Activated CD4-positive, alpha-beta T cell treated with anti-CD3 and anti-CD28 coated beads, Interleukin-2, amount 10 ng/mL, durations not matched to agents 24 days and 14 days (primary cell): ENCODE results near the gene OTOP3. TPM values are rescaled to one million over a fixed set of nuclear protein-coding genes. Genes with fewer than 3 reads are reported as not detected.

Experiments used
- DNase-seq: peaks from one replicate; pipeline ENCODE4 v3.0.0; 2022
- H3K27ac Mint-ChIP-seq: one replicate; pipeline ENCODE4 v1.8.0; 2022; ENCODE audit warnings: mild to moderate bottlenecking, mixed read lengths
- H3K27me3 Mint-ChIP-seq: one replicate; pipeline ENCODE4 v1.8.0; 2022; ENCODE audit warnings: mixed read lengths
- H3K36me3 Mint-ChIP-seq: one replicate; pipeline ENCODE4 v1.8.0; 2022; ENCODE audit warnings: low read depth, mild to moderate bottlenecking, mixed read lengths
- H3K4me1 Mint-ChIP-seq: one replicate; pipeline ENCODE4 v1.8.0; 2021; ENCODE audit warnings: mixed read lengths
- H3K4me3 Mint-ChIP-seq: one replicate; pipeline ENCODE4 v1.8.0; 2022; ENCODE audit warnings: mild to moderate bottlenecking, moderate library complexity, mixed read lengths
- H3K9me3 Mint-ChIP-seq: one replicate; pipeline ENCODE4 v1.8.0; 2021; ENCODE audit warnings: mixed read lengths
- intact Hi-C: fragments of 100-400 bp; cut with micrococcal nuclease; formaldehyde crosslinking; loops from one replicate; pipeline ENCODE4 v1.15.1; 2023
- total RNA-seq: library from RNA; stranded (reverse); gene quantifications from 2 replicates; pipeline ENCODE4 v1.2.3, GENCODE V29; 2022

Gene OTOP3
- total RNA-seq, 1 donor from 2014 or later = not detected

DNA sequence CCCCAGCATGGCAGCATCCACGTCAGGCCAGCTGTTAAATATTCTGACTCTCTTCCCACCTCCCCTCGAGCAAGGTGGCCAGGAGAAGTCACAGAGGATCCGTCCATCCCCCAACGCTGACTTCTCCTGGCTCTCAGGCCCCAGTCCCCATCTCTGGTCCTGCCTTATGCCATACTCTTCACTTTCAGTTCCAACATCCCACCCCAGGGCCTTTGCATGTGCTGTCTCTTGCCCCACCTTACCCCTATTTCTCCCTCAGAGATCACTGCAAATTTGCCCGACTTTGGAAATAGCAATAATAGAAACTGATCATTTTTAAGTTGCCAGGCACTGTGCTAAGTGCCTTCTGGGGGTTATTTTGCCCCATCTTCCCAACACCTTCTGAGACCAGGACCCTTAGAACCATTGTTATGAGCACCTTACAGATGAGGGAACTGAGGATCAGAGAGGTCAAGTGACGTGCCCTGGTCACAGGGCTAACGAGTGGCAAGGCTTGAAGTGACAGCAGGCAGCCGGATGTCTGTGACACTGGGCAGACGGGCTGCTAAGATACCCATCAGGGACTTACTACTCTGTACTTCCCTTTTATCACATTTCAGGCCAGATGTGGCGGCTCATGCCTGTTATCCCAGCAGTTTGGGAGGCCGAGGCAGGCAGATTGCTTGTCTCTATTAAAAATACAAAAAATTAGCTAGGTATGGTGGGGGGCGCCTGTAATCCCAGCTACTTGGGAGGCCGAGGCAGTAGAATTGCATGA is 19.1 kb downstream of the OTOP3 start:
- intact Hi-C loops = no loop called here
- peaks cover 10% of the 10 kb centered on the region for H3K27me3 Mint-ChIP-seq
- no peaks in the 10 kb centered on the region for H3K36me3 Mint-ChIP-seq
- H3K9me3 Mint-ChIP-seq = no peaks in the 10 kb centered on the region
- DNase-seq = no peak
- H3K4me1 Mint-ChIP-seq = no peaks in the 10 kb centered on the region
- H3K27ac Mint-ChIP-seq = no peak overlapping the region
- H3K4me3 Mint-ChIP-seq = no peak overlapping the region

DNA sequence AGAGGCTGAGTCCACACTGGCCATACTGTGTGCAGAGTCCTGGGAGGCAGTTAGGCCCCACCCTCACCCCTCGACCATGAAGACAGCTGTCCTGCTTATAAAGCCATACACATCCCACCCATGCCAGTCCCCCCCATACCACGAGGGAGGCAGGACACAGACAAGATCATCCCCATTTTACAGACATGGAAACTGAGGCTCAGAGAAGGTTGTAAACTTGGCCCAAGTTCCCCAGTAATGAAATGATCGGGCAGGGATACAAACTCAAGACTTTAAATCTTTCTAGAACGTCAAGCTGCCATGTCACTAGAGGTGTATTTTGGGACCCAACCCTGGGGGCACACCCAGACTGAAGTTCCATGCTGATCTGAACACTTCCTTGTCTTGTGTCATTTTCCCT is 20.4 kb downstream of the OTOP3 start:
- H3K27me3 Mint-ChIP-seq = peaks cover 16% of the 10 kb centered on the region
- H3K4me3 Mint-ChIP-seq = no peak overlapping the region
- no peaks in the 10 kb centered on the region for H3K36me3 Mint-ChIP-seq
- no peaks in the 10 kb centered on the region for H3K9me3 Mint-ChIP-seq
- peaks cover 4% of the 10 kb centered on the region for H3K4me1 Mint-ChIP-seq
- no peak for DNase-seq
- H3K27ac Mint-ChIP-seq = no peak overlapping the region
- intact Hi-C loops = no loop called here

DNA sequence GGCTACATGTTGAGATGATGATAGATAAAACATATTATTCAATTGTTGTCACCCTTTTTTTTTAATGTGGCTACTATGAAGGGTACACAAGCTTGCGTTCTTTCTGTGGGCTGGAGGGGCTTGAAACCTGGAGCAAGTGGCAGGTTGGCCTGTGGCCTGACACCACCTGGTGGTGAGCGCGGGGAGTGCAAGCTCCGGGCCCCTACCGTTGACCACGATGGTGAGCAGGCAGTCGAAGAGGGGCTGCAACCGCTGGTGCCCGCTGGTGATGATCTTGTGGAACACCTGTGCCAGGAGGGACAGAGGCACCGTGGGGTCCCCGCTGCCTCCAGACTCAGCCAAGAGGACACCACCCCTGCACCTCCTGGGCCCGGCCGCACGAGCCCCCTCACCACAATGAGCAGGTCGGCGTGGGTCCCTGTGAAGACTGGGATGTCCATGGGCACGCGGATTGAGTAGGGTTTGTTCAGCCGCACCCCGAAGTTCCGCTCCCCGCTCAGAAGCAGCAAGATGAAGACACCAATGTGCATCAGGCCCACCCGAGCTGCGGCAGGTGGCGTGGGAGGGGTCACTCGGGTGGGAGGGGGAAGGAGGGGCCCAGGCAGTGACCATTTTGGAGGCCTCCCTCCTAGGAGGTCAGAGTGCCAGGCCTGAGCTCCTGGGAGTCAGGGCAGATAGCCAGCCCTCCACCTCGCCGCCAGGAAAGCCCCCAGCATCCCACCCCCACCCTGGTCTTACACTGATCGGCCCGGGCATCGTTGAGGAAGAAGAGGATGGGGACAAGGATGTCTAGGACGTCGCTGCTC is 22.4 kb downstream of the OTOP3 start:
- peak; percentile 95 for DNase-seq
- Mint-ChIP-seq H3K9me3 (no peaks in the 10 kb centered on the region), H3K36me3 (no peaks in the 10 kb centered on the region), H3K4me1 (peaks cover 8% of the 10 kb centered on the region), H3K27ac (no peak overlapping the region), H3K4me3 (no peak overlapping the region), H3K27me3 (peaks cover 16% of the 10 kb centered on the region)
- intact Hi-C loops = no loop called here

DNA sequence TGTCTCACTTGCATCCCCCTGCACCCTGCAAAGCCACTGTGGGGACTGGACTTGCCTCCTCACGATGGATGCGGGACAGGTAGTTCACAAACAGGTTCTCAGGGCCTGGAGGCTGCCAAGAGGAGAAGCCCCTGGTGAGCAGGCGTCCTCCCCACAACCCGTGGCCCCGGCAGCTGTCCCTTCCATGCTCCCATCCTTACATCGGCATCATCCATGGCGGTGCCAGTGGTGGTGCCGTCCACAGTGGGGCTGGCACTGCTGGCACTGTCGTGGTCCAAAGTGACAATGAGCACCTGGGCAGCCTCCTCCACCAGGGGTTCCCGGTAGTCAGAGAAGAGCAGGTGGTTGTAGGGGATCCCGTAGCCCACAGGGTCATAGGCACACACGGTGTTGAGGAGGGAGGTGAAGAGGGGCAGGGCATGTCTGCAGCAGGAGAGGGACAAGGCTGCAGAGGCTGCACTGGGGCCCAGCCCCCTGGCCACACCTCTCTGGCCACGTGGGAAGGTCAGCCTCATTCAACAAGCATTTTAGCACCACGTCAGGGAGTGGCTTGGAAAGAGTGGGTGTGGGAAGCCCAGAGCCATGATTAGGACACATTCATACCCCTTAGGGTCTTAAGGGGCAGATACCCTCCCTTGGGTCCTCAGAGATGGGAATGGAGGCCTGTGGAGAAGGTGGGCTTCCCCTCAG is 24.3 kb downstream of the OTOP3 start:
- intact Hi-C loops = loop anchor here (1.0 to 10.0 kb wide), 6 partner anchors 37 to 242 kb away; partner anchors contain the start of genes MRPL58 and USH1G
- Mint-ChIP-seq H3K27me3 (peaks cover 16% of the 10 kb centered on the region), H3K4me1 (peaks cover 8% of the 10 kb centered on the region), H3K4me3 (no peak overlapping the region), H3K9me3 (no peaks in the 10 kb centered on the region), H3K36me3 (no peaks in the 10 kb centered on the region), H3K27ac (no peak overlapping the region)
- no peak for DNase-seq

DNA sequence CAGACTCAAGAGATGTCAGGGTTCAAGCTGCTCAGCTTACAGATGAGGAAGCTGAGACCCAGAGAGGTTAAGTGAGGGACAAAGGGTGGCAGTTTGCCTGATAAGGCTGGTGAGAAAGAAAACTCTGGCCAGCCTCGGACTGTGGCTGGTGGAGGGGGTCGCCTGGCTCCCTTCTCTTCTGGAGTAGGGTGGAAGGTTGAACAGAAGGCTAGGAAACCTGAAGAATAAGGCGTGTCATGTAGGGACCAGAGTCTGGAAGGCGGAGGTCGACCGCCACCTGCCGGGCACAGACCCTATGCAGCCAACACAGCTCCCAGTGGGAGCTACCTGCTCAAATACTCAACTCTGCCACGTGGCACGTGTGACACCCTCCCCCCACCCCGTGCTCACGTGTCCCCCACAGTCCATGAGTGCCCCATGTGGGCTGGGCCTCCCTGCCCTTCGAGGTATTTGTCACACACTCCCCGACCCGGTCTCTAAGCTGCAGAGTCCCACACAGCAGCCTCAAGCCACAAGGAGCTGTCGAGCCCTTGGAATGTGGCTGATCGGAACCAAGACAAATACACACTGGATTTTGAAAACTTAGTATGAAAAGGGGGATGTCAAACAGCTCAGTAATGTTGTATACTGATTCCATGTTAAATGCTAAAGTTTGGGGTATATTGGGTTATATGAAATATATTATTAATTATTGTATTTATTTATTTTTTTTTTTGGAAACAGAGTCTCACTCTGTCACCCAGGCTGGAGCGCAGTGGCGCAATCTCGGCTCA is 25.1 kb downstream of the OTOP3 start:
- Mint-ChIP-seq H3K9me3 (no peaks in the 10 kb centered on the region), H3K27me3 (peaks cover 16% of the 10 kb centered on the region), H3K4me1 (peaks cover 8% of the 10 kb centered on the region), H3K36me3 (no peaks in the 10 kb centered on the region), H3K27ac (no peak overlapping the region), H3K4me3 (no peak overlapping the region)
- peak; percentile 79 for DNase-seq
- intact Hi-C loops = loop anchor here (1.0 to 10.0 kb wide), 6 partner anchors 37 to 242 kb away; partner anchors contain the start of genes MRPL58 and USH1G

DNA sequence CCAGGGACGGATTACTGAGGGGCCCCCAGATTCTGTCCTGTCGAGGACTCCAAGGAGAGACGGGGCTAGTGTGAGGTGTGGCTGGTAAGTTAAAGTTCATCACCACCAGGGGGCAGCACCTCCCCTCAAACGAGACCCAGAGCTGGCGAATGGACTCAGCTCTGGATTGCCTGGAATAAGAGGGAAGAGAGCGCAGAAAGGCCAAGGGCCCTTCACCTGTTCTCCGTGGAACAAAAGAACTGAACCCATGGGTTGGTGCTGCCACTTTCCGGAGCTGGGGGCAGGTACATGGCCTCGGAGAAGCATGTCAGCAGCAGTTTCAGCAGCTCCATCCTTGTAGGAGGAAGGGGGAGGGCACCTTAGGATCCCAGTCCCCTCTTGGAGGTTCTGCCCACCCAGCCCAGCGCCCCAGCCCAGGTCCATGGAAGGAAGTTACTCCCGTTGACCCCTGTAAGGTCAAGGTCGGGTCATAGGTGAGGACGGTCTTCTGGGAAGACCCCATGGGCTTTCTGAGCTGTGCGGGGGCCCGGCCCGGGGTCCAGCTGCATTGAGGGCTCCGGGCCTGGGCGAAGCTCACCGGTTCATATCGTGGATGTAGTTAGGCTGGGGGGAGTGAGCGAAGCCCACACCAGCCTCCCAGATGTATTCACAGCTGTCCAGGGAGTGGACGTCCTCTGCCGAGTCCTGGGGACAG is 26.1 kb downstream of the OTOP3 start:
- peaks cover 8% of the 10 kb centered on the region for H3K4me1 Mint-ChIP-seq
- H3K36me3 Mint-ChIP-seq = no peaks in the 10 kb centered on the region
- H3K4me3 Mint-ChIP-seq = no peak overlapping the region
- H3K27ac Mint-ChIP-seq = no peak overlapping the region
- H3K9me3 Mint-ChIP-seq = no peaks in the 10 kb centered on the region
- H3K27me3 Mint-ChIP-seq = peaks cover 14% of the 10 kb centered on the region
- intact Hi-C loops = loop anchor here (2.0 to 10.0 kb wide), 5 partner anchors 51 to 240 kb away; partner anchors contain the start of gene MRPL58
- DNase-seq = peak; percentile 95

DNA sequence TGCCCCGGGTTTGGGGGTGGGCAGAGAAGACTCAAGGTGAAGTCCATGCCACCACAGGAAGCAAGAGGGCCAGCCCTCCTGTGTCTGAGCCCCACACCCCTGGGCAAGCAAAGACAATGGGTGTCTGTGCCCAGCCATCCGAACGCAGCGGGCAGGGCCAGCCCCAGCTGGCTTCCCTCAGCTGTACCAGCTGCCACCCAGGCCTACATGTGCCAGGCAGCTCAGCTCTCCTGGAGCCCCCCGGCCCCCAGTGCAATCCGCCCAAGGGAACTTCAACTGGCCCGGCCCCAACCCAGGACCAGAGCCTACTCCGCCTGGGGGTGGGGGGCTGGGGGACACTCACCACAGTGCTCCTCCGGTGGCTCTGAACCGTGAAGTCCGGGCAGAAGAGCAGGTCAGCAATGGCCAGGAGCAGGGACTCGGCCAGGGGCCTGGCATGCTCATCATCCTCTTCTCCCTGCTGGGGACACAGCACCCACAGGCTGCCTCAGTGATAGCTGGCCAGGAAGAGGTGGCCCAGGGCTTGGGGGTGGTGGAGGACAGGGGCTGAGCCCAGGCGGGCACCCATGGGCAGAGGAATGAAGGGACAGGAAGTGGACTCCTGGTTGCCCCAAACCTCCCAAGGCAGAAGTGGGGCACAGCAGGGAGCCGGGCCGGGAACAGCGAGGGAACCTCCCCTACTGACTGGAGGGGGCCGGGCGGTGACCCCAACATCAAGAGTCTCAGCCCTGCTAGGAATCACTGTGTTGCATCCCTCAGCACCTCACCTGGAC is 27.1 kb downstream of the OTOP3 start:
- Mint-ChIP-seq H3K36me3 (no peaks in the 10 kb centered on the region), H3K9me3 (no peaks in the 10 kb centered on the region), H3K27ac (no peak overlapping the region), H3K27me3 (peaks cover 14% of the 10 kb centered on the region), H3K4me3 (no peak overlapping the region), H3K4me1 (peaks cover 8% of the 10 kb centered on the region)
- no peak for DNase-seq
- intact Hi-C loops = loop anchor here (5.0 to 10.0 kb wide), 2 partner anchors 152 to 239 kb away; no protein-coding TSS in a partner anchor

DNA sequence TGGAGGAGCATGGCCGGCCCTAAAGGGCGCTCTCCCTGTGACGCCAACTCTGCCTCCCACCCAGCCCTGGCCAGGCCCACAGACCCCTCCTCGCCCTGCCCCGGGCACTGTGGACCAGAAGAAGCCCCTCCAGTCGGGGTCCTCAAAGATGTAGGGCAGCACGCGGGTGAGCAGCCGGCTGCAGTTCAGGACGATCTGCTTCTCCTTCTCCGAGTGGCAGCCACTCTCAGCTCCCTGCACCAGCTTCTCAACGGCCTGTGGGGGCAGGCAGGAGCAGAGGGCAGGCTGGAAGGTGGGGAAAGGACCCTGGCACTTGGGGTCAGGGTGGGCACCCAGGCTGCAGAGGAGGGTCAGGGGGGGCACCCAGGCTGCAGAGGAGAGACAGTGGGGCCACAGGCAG is 28.0 kb downstream of the OTOP3 start:
- H3K36me3 Mint-ChIP-seq = no peaks in the 10 kb centered on the region
- no peak overlapping the region for H3K27ac Mint-ChIP-seq
- peaks cover 8% of the 10 kb centered on the region for H3K4me1 Mint-ChIP-seq
- H3K27me3 Mint-ChIP-seq = peaks cover 10% of the 10 kb centered on the region
- H3K4me3 Mint-ChIP-seq = no peak overlapping the region
- no peaks in the 10 kb centered on the region for H3K9me3 Mint-ChIP-seq
- intact Hi-C loops = loop anchor here (5.0 to 10.0 kb wide), 2 partner anchors 151 to 239 kb away; no protein-coding TSS in a partner anchor
- DNase-seq = no peak

DNA sequence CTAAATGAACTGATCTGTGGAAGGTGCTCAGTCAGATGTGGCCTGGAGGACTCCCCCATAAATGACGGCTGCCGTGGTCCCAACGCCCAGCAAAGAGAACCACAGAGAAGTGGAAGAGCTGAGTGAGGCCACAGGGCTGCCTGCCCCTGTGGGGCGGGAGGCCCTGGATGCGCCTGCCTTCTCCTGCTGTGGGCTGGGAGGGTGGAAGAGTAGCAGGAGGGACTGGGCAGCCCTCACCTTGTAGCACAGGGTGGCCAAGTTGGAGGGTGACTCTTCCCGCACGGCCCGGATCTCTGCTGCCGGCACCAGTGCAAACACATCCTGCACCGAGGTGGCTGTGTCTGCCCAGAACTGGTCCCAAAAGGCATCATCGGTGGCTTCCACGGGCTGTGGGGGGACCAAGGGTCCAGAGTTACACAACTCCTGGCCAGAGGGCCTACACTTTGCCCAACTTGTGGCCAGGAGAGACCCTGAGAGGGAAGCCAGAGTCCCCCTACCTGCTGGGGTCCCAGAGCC is 28.6 kb downstream of the OTOP3 start:
- intact Hi-C loops = loop anchor here (5.0 to 10.0 kb wide), 2 partner anchors 150 to 238 kb away; no protein-coding TSS in a partner anchor
- Mint-ChIP-seq H3K27me3 (peaks cover 7% of the 10 kb centered on the region), H3K27ac (no peak overlapping the region), H3K4me1 (peaks cover 8% of the 10 kb centered on the region), H3K9me3 (no peaks in the 10 kb centered on the region), H3K4me3 (no peak overlapping the region), H3K36me3 (no peaks in the 10 kb centered on the region)
- no peak for DNase-seq

DNA sequence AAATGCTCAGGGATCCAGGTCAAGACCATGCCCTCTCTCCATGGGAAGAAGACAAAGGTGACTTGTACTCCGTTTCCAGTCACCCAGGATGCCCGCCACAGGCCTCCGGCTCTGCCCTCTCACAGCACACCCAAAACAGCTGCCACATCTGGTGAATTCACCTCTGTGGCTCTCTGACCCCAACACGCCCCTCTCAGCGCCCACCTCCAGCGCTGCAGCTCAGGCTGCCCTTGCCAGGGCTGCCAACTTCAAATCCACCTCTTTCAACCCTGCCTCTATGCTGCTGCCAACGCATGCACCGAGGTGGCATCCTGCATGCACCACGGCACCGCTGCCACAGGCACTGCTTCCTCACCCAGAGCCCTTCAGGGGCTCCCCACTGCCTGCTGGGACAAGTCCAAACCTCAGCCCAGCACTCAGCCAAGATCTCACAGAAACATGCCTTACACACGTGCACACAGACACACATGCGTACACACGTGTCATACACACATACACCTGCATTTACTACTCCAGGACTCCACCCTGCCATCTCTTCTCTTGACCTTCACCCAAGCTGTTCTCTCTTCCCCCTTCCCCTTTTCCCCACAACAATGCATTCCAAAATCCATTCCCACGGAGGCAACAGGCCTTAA is 29.4 kb downstream of the OTOP3 start:
- no peak overlapping the region for H3K4me3 Mint-ChIP-seq
- no peaks in the 10 kb centered on the region for H3K9me3 Mint-ChIP-seq
- no peaks in the 10 kb centered on the region for H3K36me3 Mint-ChIP-seq
- no peak for DNase-seq
- intact Hi-C loops = loop anchor here (5.0 to 10.0 kb wide), 2 partner anchors 150 to 237 kb away; no protein-coding TSS in a partner anchor
- H3K27me3 Mint-ChIP-seq = peaks cover 4% of the 10 kb centered on the region
- H3K27ac Mint-ChIP-seq = no peak overlapping the region
- H3K4me1 Mint-ChIP-seq = peaks cover 8% of the 10 kb centered on the region

DNA sequence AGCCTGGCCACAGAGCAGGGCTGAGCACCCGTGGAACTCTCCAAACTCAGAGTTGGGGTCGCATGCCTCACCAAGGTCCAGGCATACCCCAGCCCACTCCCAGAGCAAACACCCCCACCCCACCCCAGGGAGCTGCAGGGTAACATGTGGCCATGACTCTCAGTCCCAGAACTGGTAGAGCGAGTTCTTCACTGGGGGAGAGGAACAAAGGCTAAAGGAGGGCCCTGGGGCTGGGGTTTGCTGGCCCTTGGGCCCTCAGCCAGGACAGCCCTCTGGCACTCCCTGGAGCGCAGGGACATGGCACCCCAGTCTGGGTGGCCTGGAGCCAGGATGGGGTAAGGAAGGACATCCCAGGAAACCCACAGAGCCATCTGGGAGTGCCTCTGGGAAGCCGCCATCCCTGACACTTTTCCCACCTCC is 32.7 kb downstream of the OTOP3 start:
- Mint-ChIP-seq H3K36me3 (no peaks in the 10 kb centered on the region), H3K27ac (no peak overlapping the region), H3K27me3 (peaks cover 21% of the 10 kb centered on the region), H3K9me3 (no peaks in the 10 kb centered on the region), H3K4me1 (peaks cover 5% of the 10 kb centered on the region), H3K4me3 (no peak overlapping the region)
- no peak for DNase-seq
- intact Hi-C loops = loop anchor here (10.0 kb wide), 1 partner anchor 146 kb away; no protein-coding TSS in a partner anchor
